HG03103 (cell line): ENCODE data around the gene POLA1.
A peak's percentile ranks its signal among the peaks of the same experiment; 100 is the strongest.

ENCODE experiments used
- ATAC-seq: cut with Tn5 transposase; IDR thresholded peaks from one replicate; pipeline ENCODE4 v1.9.1; 2021; ENCODE audit warnings: low read depth; ENCODE audit not compliant: unreplicated experiment

POLA1 gene

DNA sequence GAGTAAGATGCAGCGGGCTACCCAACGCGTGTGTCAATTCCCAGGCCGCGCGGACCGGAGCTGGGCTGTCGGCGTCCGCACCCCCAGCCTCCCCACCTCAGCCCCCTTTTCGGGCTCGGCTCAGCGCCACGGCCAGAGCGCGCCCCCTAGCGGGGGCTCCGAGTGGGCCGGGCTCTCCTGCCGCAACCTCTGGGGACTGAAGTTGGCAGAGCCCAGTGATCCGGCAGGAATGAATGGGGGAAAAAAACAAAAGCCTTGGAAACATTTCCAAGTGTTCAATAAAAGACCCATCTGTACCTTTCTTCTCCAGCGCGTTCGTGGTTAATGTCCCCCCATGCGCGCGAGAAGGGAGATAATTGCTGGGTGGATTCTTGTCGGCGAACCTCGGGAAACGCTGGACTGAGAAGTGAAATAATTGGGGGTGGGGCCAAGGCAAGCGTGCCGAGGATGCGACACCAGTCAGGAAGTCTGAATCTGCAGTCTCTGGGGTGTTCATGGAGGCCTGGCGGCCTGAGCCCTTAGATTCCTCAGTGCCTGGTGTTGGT, 327.3 kb downstream of the POLA1 start:
- peak; percentile 61 for ATAC-seq

- ATAC-seq = no peak
These were observed 329.0 kb downstream of the POLA1 start for GRCh38 chrX:25022499-25023325.

DNA sequence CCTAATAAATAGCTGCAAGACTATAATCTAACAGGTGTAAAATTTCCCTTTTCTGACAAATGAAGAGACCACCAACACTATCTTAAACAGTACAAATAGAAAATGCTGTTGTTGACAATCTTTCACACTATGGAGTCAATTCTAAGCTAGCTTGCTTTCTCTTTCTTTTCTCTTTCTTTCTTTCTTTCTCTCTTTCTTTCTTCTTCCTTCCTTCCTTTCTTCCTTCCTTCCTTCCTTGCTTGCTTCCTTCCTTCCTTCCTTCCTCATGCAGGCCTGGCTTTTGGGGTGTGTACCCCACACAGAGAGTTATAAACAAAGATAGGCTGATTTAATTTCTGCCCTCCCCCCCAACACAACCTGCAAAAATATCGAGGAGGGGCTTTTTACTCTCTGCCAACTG, 330.2 kb downstream of the POLA1 start:
- no peak for ATAC-seq

- no peak for ATAC-seq
These were observed 331.9 kb downstream of the POLA1 start for GRCh38 chrX:25025615-25026014.

DNA sequence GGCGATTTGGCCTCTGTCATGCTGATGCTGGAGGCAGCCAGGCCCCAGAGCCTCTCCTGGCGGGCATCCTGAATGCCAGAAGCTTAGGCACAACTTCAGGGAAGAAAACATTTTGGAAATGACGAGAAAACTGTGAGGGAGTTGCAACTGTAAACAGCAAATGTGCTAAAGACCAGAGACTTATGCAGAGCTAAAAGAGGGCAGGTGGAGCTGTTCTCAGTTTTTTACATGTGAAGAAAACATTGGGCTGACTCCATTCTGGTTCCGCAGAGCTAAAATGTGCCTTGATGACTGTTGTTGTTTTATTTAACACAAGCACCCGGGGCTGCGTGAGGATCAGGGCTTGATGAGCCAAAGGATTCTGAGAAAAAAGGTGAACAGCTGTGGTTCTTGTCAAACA, 332.9 kb downstream of the POLA1 start:
- no peak for ATAC-seq

DNA sequence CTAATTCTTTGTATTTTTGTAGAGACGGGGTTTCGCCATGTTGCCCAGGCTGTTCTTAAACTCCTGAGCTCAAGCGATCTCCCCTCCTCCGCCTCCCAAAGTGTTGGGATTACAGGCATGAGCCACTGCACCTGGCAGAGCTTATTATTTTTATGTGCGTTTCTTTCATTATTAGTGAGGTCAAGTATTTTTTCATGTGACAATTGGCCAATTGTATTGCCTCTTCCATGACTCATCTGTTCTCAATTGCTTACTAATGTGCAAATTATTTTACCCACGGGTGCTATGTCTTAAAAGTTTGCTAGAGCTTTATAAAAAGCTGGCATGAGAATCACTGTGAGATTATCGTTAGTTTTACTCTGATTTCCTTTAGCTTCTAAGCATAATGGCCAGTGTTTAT, 335.0 kb downstream of the POLA1 start:
- ATAC-seq = no peak

DNA sequence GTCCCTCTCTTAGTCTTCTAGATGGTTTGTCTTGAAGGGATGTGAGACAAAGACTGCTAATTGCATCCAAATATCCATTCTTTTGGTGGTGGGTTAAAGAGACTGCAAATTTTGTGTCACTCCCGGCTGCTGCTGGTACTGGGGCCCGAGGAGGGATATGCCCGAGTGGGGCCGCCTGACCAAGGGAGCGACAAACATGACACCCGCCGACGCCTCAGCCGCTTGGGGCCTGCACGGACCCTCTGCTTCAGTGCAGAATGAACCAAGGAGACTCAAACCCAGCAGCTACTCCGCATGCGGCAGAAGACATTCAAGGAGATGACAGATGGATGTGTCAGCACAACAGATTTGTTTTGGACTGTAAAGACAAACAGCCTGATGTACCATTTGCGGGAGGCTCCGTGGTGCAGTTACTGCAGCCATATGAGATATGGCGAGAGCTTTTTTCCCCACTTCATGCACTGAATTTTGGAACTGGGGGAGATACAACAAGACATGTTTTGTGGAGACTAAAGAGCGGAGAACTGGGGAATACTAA, 335.6 kb downstream of the POLA1 start:
- no peak for ATAC-seq

- ATAC-seq = no peak
These were observed 341.2 kb downstream of the POLA1 start for GRCh38 chrX:25034889-25035288.

GRCh38 chrX:25039036-25039435, 345.3 kb downstream of the POLA1 start:
- ATAC-seq = no peak

- ATAC-seq = no peak
These were observed 349.5 kb downstream of the POLA1 start for GRCh38 chrX:25043192-25043591.
